Activated CD8-positive, alpha-beta T cell treated with anti-CD3 and anti-CD28 coated beads for 36 hours (primary cell): ENCODE results near the gene TRAF2. TPM values are rescaled to one million over a fixed set of nuclear protein-coding genes. Genes with fewer than 3 reads are reported as not detected.

ENCODE experiments used
- ATAC-seq: fragments of 200-7000 bp; cut with Tn5 transposase; one replicate; pipeline ENCODE4 v1.10.0; 2021; ENCODE audit warnings: mild to moderate bottlenecking, moderate library complexity
- CTCF ChIA-PET: fragments of 350-600 bp; sonication (Branson Sonifier 250); formaldehyde crosslinking; loops from one replicate; lab custom pipeline; 2021; ENCODE audit warnings: antibody characterized with exemption; lab: Charles Lee
- POLR2A ChIA-PET: fragments of 350-600 bp; sonication (Branson Sonifier 250); formaldehyde crosslinking; loops from one replicate; lab custom pipeline; 2021; ENCODE audit warnings: antibody characterized with exemption; lab: Charles Lee
- DNase-seq: peaks from one replicate; pipeline ENCODE4 v3.0.0-alpha.2; 2020
- H3K27ac Mint-ChIP-seq: one replicate; pipeline ENCODE4 v1.8.0; 2021; ENCODE audit warnings: mild to moderate bottlenecking, mixed read lengths
- H3K27me3 Mint-ChIP-seq: one replicate; pipeline ENCODE4 v1.8.0; 2021; ENCODE audit warnings: mixed read lengths
- H3K36me3 Mint-ChIP-seq: one replicate; pipeline ENCODE4 v1.8.0; 2021; ENCODE audit warnings: low read depth, mixed read lengths
- H3K4me1 Mint-ChIP-seq: one replicate; pipeline ENCODE4 v1.8.0; 2021; ENCODE audit warnings: low read depth, mixed read lengths
- H3K4me3 Mint-ChIP-seq: one replicate; pipeline ENCODE4 v1.8.0; 2021; ENCODE audit warnings: mild to moderate bottlenecking, moderate library complexity, mixed read lengths
- H3K9me3 Mint-ChIP-seq: one replicate; pipeline ENCODE4 v1.8.0; 2021; ENCODE audit warnings: mixed read lengths
- CTCF ChIP-seq: fragments of 200-600 bp; IDR thresholded peaks from one replicate; pipeline ENCODE4 v1.8.0; 2022; ENCODE audit warnings: antibody characterized with exemption, mild to moderate bottlenecking
- intact Hi-C: fragments of 100-400 bp; cut with micrococcal nuclease; formaldehyde crosslinking; loops from one replicate; pipeline ENCODE4 v1.10.0; 2022
- total RNA-seq, 2 experiments: library from RNA; stranded (reverse); gene quantifications; one replicate each; pipeline ENCODE4 v1.2.3, GENCODE V29; 2021

Gene TRAF2
- total RNA-seq, 2 experiments from 2014 or later: 34.8 to 40.5 TPM

GRCh38 chr9:136913701-136914438, 27.6 kb downstream of the TRAF2 start:
- CTCF ChIA-PET: no interaction called here
- POLR2A ChIA-PET: no interaction called here
- DNase-seq (no peak), ATAC-seq (no peak)
- peaks cover 32% of the 10 kb centered on the region for H3K36me3 Mint-ChIP-seq
- intact Hi-C loops: no loop called here
- no peaks in the 10 kb centered on the region for H3K9me3 Mint-ChIP-seq
- H3K4me1 Mint-ChIP-seq: no peaks in the 10 kb centered on the region
- no peak for TF ChIP-seq CTCF
- H3K27ac Mint-ChIP-seq: no peak overlapping the region
- no peak overlapping the region for H3K4me3 Mint-ChIP-seq
- no peaks in the 10 kb centered on the region for H3K27me3 Mint-ChIP-seq

GRCh38 chr9:136915632-136916329, 29.5 kb downstream of the TRAF2 start:
- POLR2A ChIA-PET: no interaction called here
- CTCF ChIA-PET: no interaction called here
- ATAC-seq (no peak), DNase-seq (no peak)
- H3K4me3 Mint-ChIP-seq: no peak overlapping the region
- no peaks in the 10 kb centered on the region for H3K9me3 Mint-ChIP-seq
- intact Hi-C loops: no loop called here
- H3K36me3 Mint-ChIP-seq: peaks cover 35% of the 10 kb centered on the region
- H3K4me1 Mint-ChIP-seq: no peaks in the 10 kb centered on the region
- H3K27me3 Mint-ChIP-seq: no peaks in the 10 kb centered on the region
- no peak overlapping the region for H3K27ac Mint-ChIP-seq
- no peak for TF ChIP-seq CTCF

- intact Hi-C loops: no loop called here
- Mint-ChIP-seq H3K36me3 (peaks cover 33% of the 10 kb centered on the region), H3K27me3 (no peaks in the 10 kb centered on the region), H3K4me1 (no peaks in the 10 kb centered on the region), H3K9me3 (no peaks in the 10 kb centered on the region), H3K27ac (no peak overlapping the region), H3K4me3 (no peak overlapping the region)
- ATAC-seq (no peak), DNase-seq (no peak)
- POLR2A ChIA-PET: no interaction called here
- CTCF ChIA-PET: no interaction called here
- TF ChIP-seq CTCF: no peak
Observed at GRCh38 chr9:136916330-136917184, 30.2 kb downstream of the TRAF2 start.

GRCh38 chr9:136917902-136918301, 31.6 kb downstream of the TRAF2 start:
- Mint-ChIP-seq H3K4me3 (no peak overlapping the region), H3K27me3 (no peaks in the 10 kb centered on the region), H3K4me1 (no peaks in the 10 kb centered on the region), H3K9me3 (no peaks in the 10 kb centered on the region), H3K27ac (no peak overlapping the region), H3K36me3 (peaks cover 38% of the 10 kb centered on the region)
- ChIA-PET POLR2A (interaction anchor here (1.1 kb wide), 1 partner anchor 76 kb away, joined by 3 read pairs; the partner anchor contains the start of gene AJM1), CTCF (interaction anchor here (1.0 to 1.4 kb wide), 2 partner anchors 19 to 99 kb away, joined by 3 read pairs; no protein-coding TSS in a partner anchor)
- intact Hi-C loops: no loop called here
- ATAC-seq: no peak
- DNase-seq: no peak
- TF ChIP-seq CTCF: no peak
